ENCODE data around the gene KDM5B. TPM values are rescaled to one million over a fixed set of nuclear protein-coding genes. Genes with fewer than 3 reads are reported as not detected.

Gene KDM5B
- polyA plus RNA-seq, 1 of the 3 experiments (the other 2 are of a cell fraction): 21.7 TPM

- Histone ChIP-seq H3K79me2 (ENCODE audit: insufficient read depth) (no peaks in the 10 kb centered on the region), H3K4me1 (ENCODE audit: control insufficient read depth in 1 of 2, insufficient read depth in 2 of 2, low read depth in 1 of 2, low read length in 1 of 2) (no peaks in the 10 kb centered on the region), H3K9me2 (no peaks in the 10 kb centered on the region), H3K36me3 (replicated peaks in 1 of 2; ENCODE audit: control insufficient read depth in 1 of 2, insufficient read depth in 2 of 2, low read length in 1 of 2) (peaks cover 79 to 92% of the 10 kb centered on the region in 2 experiments), H3F3A (replicated peaks; ENCODE audit: insufficient read depth) (peaks cover 32% of the 10 kb centered on the region), H3K9me3 (no peaks in the 10 kb centered on the region), H3K9ac (no peak overlapping the region), H3K4me2 (no peak overlapping the region), H3K27me3 (ENCODE audit: insufficient read depth) (no peaks in the 10 kb centered on the region), H3K4me3 (ENCODE audit: low read depth in 2 of 2, low read length in 1 of 2) (no peak overlapping the region), H4K20me1 (ENCODE audit: insufficient read depth) (no peaks in the 10 kb centered on the region), H2AFZ (ENCODE audit: low read depth) (no peak overlapping the region), H3K27ac (ENCODE audit: low read depth in 2 of 2, low read length in 1 of 2) (no peak overlapping the region; a peak in 1 of 4 replicates)
- DNase-seq: no peak
- TF ChIP-seq NFIC (IDR thresholded peaks at IDR 0.05; ENCODE audit: borderline replicate concordance): no peak
- TF ChIP-seq, protein P1, sequence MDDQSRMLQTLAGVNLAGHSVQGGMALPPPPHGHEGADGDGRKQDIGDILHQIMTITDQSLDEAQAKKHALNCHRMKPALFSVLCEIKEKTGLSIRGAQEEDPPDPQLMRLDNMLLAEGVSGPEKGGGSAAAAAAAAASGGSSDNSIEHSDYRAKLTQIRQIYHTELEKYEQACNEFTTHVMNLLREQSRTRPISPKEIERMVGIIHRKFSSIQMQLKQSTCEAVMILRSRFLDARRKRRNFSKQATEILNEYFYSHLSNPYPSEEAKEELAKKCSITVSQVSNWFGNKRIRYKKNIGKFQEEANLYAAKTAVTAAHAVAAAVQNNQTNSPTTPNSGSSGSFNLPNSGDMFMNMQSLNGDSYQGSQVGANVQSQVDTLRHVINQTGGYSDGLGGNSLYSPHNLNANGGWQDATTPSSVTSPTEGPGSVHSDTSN (IDR thresholded peaks at IDR 0.05): no peak
- TF ChIP-seq MAX (IDR thresholded peaks at IDR 0.05; ENCODE audit: low read depth): no peak
- TF ChIP-seq, protein P2, sequence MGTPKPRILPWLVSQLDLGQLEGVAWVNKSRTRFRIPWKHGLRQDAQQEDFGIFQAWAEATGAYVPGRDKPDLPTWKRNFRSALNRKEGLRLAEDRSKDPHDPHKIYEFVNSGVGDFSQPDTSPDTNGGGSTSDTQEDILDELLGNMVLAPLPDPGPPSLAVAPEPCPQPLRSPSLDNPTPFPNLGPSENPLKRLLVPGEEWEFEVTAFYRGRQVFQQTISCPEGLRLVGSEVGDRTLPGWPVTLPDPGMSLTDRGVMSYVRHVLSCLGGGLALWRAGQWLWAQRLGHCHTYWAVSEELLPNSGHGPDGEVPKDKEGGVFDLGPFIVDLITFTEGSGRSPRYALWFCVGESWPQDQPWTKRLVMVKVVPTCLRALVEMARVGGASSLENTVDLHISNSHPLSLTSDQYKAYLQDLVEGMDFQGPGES (IDR thresholded peaks at IDR 0.05; ENCODE audit: low read depth, low read length): no peak
- no peak for TF ChIP-seq RCOR1 (IDR thresholded peaks at IDR 0.05; ENCODE audit: low read length)
- TF ChIP-seq RFX5 (IDR thresholded peaks at IDR 0.05; ENCODE audit: low read length): no peak
- TF ChIP-seq CHD2 (IDR thresholded peaks at IDR 0.05; ENCODE audit: low read length, partially characterized antibody): no peak
- no peak for TF ChIP-seq FOXM1 (IDR thresholded peaks at IDR 0.05; ENCODE audit: low read depth)
- TF ChIP-seq TAF1 (IDR thresholded peaks at IDR 0.05; ENCODE audit: borderline replicate concordance, low read depth, low read length): no peak
- no peak for TF ChIP-seq TCF12 (IDR thresholded peaks at IDR 0.05)
- TF ChIP-seq FOSL2 (IDR thresholded peaks at IDR 0.05; ENCODE audit: borderline replicate concordance, low read depth): no peak
- TF ChIP-seq JUND (IDR thresholded peaks at IDR 0.05): no peak
- ChIA-PET POLR2A (no interaction called here), CTCF (interaction anchor here (0.8 to 9.2 kb wide), 5 partner anchors 10 to 28 kb away, joined by 3 to 51 read pairs (median 4); no protein-coding TSS in a partner anchor)
- WGBS (ENCODE audit: low lambda C conversion rate): 84% methylated on average over 4 of the region's 4 CpGs
Measured at GRCh38 chr1:202728951-202729350, 79.3 kb downstream of the KDM5B start.

GRCh38 chr1:202725526-202725925 lies 82.7 kb downstream of the KDM5B start:
- no peaks in the 10 kb centered on the region for H3K9me2 ChIP-seq
- H4K20me1 ChIP-seq (ENCODE audit: insufficient read depth): no peaks in the 10 kb centered on the region
- CTCF ChIA-PET: interaction anchor here (0.9 to 1.4 kb wide), 4 partner anchors 9 to 261 kb away, joined by 3 to 6 read pairs (median 5); no protein-coding TSS in a partner anchor
- H3K36me3 ChIP-seq (replicated peaks in 1 of 2; ENCODE audit: control insufficient read depth in 1 of 2, insufficient read depth in 2 of 2, low read length in 1 of 2): peaks cover 52 to 58% of the 10 kb centered on the region in 2 experiments
- H3F3A ChIP-seq (replicated peaks; ENCODE audit: insufficient read depth): peaks cover 35% of the 10 kb centered on the region
- H3K4me3 ChIP-seq (ENCODE audit: low read depth in 2 of 2, low read length in 1 of 2): no peak overlapping the region
- no peak overlapping the region for H3K4me2 ChIP-seq
- no peak for DNase-seq
- H3K9ac ChIP-seq: no peak overlapping the region
- H3K79me2 ChIP-seq (ENCODE audit: insufficient read depth): no peaks in the 10 kb centered on the region
- POLR2A ChIA-PET: no interaction called here
- H3K9me3 ChIP-seq: no peaks in the 10 kb centered on the region
- H3K4me1 ChIP-seq (ENCODE audit: control insufficient read depth in 1 of 2, insufficient read depth in 2 of 2, low read depth in 1 of 2, low read length in 1 of 2): no peaks in the 10 kb centered on the region
- 87% methylated on average over 3 of the region's 3 CpGs for WGBS (ENCODE audit: low lambda C conversion rate)
- no peaks in the 10 kb centered on the region for H3K27me3 ChIP-seq (ENCODE audit: insufficient read depth)
- no peak overlapping the region for H3K27ac ChIP-seq (ENCODE audit: low read depth in 2 of 2, low read length in 1 of 2)
- H2AFZ ChIP-seq (ENCODE audit: low read depth): no peak overlapping the region
- no peak for TF ChIP-seq MXI1 (IDR thresholded peaks at IDR 0.05; ENCODE audit: low read depth, low read length)
- TF ChIP-seq, protein P3, sequence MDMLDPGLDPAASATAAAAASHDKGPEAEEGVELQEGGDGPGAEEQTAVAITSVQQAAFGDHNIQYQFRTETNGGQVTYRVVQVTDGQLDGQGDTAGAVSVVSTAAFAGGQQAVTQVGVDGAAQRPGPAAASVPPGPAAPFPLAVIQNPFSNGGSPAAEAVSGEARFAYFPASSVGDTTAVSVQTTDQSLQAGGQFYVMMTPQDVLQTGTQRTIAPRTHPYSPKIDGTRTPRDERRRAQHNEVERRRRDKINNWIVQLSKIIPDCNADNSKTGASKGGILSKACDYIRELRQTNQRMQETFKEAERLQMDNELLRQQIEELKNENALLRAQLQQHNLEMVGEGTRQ (IDR thresholded peaks at IDR 0.05; ENCODE audit: borderline replicate concordance, low read depth, low read length): no peak
- TF ChIP-seq YY1 (IDR thresholded peaks at IDR 0.05; ENCODE audit: low read depth): no peak
- TF ChIP-seq, protein P2 (IDR thresholded peaks at IDR 0.05; ENCODE audit: low read depth, low read length): no peak
- no peak for TF ChIP-seq EP300 (IDR thresholded peaks at IDR 0.05; ENCODE audit: borderline replicate concordance in 1 of 2, low read depth in 1 of 2, low read length in 1 of 2)
- TF ChIP-seq NRF1 (IDR thresholded peaks at IDR 0.05; ENCODE audit: low read depth, low read length): no peak
- TF ChIP-seq SMC3 (IDR thresholded peaks at IDR 0.05; ENCODE audit: low read depth, low read length): no peak
- TF ChIP-seq, protein P4, sequence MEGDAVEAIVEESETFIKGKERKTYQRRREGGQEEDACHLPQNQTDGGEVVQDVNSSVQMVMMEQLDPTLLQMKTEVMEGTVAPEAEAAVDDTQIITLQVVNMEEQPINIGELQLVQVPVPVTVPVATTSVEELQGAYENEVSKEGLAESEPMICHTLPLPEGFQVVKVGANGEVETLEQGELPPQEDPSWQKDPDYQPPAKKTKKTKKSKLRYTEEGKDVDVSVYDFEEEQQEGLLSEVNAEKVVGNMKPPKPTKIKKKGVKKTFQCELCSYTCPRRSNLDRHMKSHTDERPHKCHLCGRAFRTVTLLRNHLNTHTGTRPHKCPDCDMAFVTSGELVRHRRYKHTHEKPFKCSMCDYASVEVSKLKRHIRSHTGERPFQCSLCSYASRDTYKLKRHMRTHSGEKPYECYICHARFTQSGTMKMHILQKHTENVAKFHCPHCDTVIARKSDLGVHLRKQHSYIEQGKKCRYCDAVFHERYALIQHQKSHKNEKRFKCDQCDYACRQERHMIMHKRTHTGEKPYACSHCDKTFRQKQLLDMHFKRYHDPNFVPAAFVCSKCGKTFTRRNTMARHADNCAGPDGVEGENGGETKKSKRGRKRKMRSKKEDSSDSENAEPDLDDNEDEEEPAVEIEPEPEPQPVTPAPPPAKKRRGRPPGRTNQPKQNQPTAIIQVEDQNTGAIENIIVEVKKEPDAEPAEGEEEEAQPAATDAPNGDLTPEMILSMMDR (IDR thresholded peaks at IDR 0.05): no peak
- TF ChIP-seq, protein P1 (IDR thresholded peaks at IDR 0.05): no peak
- no peak for TF ChIP-seq JUND (IDR thresholded peaks at IDR 0.05)
- no peak for TF ChIP-seq FOSL2 (IDR thresholded peaks at IDR 0.05; ENCODE audit: borderline replicate concordance, low read depth)
- no peak for TF ChIP-seq RAD21 (IDR thresholded peaks at IDR 0.05; ENCODE audit: low read length)
- no peak for TF ChIP-seq TAF1 (IDR thresholded peaks at IDR 0.05; ENCODE audit: borderline replicate concordance, low read depth, low read length)
